ENCODE data around the gene TAC3.
"Not testable (repeated sequence)": the region's sequence is repeated elsewhere in the genome, so short reads cannot be mapped to it uniquely, and the experiment has no call there.

Gene TAC3

GRCh38 chr12:57016348-57016747 lies at the start of gene TAC3:
TSS of gene TAC3 (minus strand) at chr12:57016529. CDS start at chr12:57015797, 732 bp downstream.
- DNase-seq, result no peak

- DNase-seq, result no peak
Measured at GRCh38 chr12:57063991-57064685, 47.8 kb upstream of the TAC3 start.

- no peak for DNase-seq
Measured at GRCh38 chr12:57058454-57058853, 42.1 kb upstream of the TAC3 start.

- DNase-seq, result no peak
Measured at GRCh38 chr12:57057067-57057751, 40.9 kb upstream of the TAC3 start.

- DNase-seq, result no peak
Measured at GRCh38 chr12:57055824-57056223, 39.5 kb upstream of the TAC3 start.

- DNase-seq, result not testable (repeated sequence)
Measured at GRCh38 chr12:57053901-57054300, 37.6 kb upstream of the TAC3 start.

GRCh38 chr12:57053146-57053545 lies 36.8 kb upstream of the TAC3 start:
- not testable (repeated sequence) for DNase-seq

GRCh38 chr12:57051011-57051410 lies 34.7 kb upstream of the TAC3 start:
- no peak for DNase-seq

- no peak for DNase-seq
Measured at GRCh38 chr12:57049890-57050289, 33.6 kb upstream of the TAC3 start, which contains the start of gene MYO1A. TSS of gene MYO1A (minus strand) at chr12:57050129. CDS start at chr12:57048323, 1,806 bp downstream.

- DNase-seq, result no peak
Measured at GRCh38 chr12:57049119-57049446, 32.8 kb upstream of the TAC3 start.

- DNase-seq, result no peak
Measured at GRCh38 chr12:57048423-57049118, 32.2 kb upstream of the TAC3 start.

- no peak for DNase-seq
Measured at GRCh38 chr12:57047981-57048380, 31.7 kb upstream of the TAC3 start.

GRCh38 chr12:57046947-57047890 lies 30.9 kb upstream of the TAC3 start:
- DNase-seq, result peak; percentile 11 to 34

GRCh38 chr12:57046086-57046791 lies 29.9 kb upstream of the TAC3 start:
- peak in 1 of 2 experiments; percentile 13 for DNase-seq

- DNase-seq, result no peak
Measured at GRCh38 chr12:57044889-57045288, 28.6 kb upstream of the TAC3 start.

- no peak for DNase-seq
Measured at GRCh38 chr12:57044468-57044867, 28.1 kb upstream of the TAC3 start.

GRCh38 chr12:57042695-57043094 lies 26.4 kb upstream of the TAC3 start:
- no peak for DNase-seq

GRCh38 chr12:57040750-57041149 lies 24.4 kb upstream of the TAC3 start:
- DNase-seq, result peak; percentile 4 to 19

GRCh38 chr12:57040211-57040610 lies 23.9 kb upstream of the TAC3 start:
- DNase-seq, result no peak

GRCh38 chr12:57039016-57039798 lies 22.9 kb upstream of the TAC3 start:
- no peak for DNase-seq

- no peak for DNase-seq
Measured at GRCh38 chr12:57037264-57037663, 20.9 kb upstream of the TAC3 start.
